Keratinocyte (primary cell): Measurements from ENCODE around the gene IRX4. TPM values are rescaled to one million over a fixed set of nuclear protein-coding genes. Genes with fewer than 3 reads are reported as not detected.

Experiments
- DNase-seq: peaks from one replicate; pipeline ENCODE4 v3.0.0-alpha.2; 2011; ENCODE audit warnings: low read depth, missing footprints, low spot score
- FAIRE-seq: peaks from 2 replicates; lab custom pipeline; 2011; peaks lifted over from hg19 to GRCh38; lab: Jason Lieb, UNC
- H2AFZ ChIP-seq: 2 replicates; pipeline ENCODE4 v1.6.0; 2012; ENCODE audit warnings: low read length, control low read depth, inconsistent platforms; ENCODE audit not compliant: control insufficient read depth
- H3K27ac ChIP-seq: 2 replicates; pipeline ENCODE4 v1.5.1; 2011; ENCODE audit warnings: low read length; ENCODE audit not compliant: control insufficient read depth, insufficient read depth
- H3K27me3 ChIP-seq: 3 replicates; pipeline ENCODE4 v1.6.0; 2011; ENCODE audit warnings: low read length; ENCODE audit not compliant: control insufficient read depth, insufficient read depth; ENCODE audit errors: extremely low read depth
- H3K36me3 ChIP-seq, 2 experiments: 2 replicates in 1 of 2; 3 replicates in 1 of 2; pipeline ENCODE4 v1.5.1; 2011; ENCODE audit warnings: low read length in 2 of 2, mild to moderate bottlenecking in 1 of 2; ENCODE audit not compliant: control insufficient read depth in 2 of 2, insufficient read depth in 2 of 2; ENCODE audit errors: extremely low read depth in 1 of 2
- H3K4me1 ChIP-seq: 3 replicates; pipeline ENCODE4 v1.5.1; 2011; ENCODE audit warnings: low read length; ENCODE audit not compliant: control insufficient read depth, insufficient read depth; ENCODE audit errors: extremely low read depth
- H3K4me2 ChIP-seq: 3 replicates; pipeline ENCODE4 v1.6.0; 2011; ENCODE audit warnings: low read depth, low read length; ENCODE audit not compliant: control insufficient read depth, insufficient read depth; ENCODE audit errors: extremely low read depth
- H3K4me3 ChIP-seq, 3 experiments: fragments of 200-600 bp in 1 of 3; sonication (generic) in 1 of 3; 2 replicates in 2 of 3; 3 replicates in 1 of 3; pipeline ENCODE4 v1.5.1; 2011 to 2016; ENCODE audit warnings: low read length in 3 of 3, mild to moderate bottlenecking in 3 of 3, control low read depth in 2 of 3, inconsistent platforms in 1 of 3, low read depth in 1 of 3, mixed read lengths in 1 of 3, mixed run types in 1 of 3, moderate library complexity in 1 of 3; ENCODE audit not compliant: control insufficient read depth in 2 of 3, insufficient read depth in 2 of 3; ENCODE audit errors: extremely low read depth in 1 of 3
- H3K79me2 ChIP-seq: 2 replicates; pipeline ENCODE4 v1.6.0; 2012; ENCODE audit warnings: low read length; ENCODE audit not compliant: control insufficient read depth, insufficient read depth
- H3K9ac ChIP-seq: 3 replicates; pipeline ENCODE4 v1.6.0; 2011; ENCODE audit warnings: low read length; ENCODE audit not compliant: control insufficient read depth, insufficient read depth; ENCODE audit errors: extremely low read depth
- H3K9me1 ChIP-seq: 3 replicates; pipeline ENCODE4 v1.6.0; 2011; ENCODE audit warnings: low read length; ENCODE audit not compliant: control insufficient read depth, insufficient read depth; ENCODE audit errors: extremely low read depth
- H3K9me3 ChIP-seq: 2 replicates; pipeline ENCODE4 v1.5.1; 2012; ENCODE audit warnings: low read depth, low read length; ENCODE audit not compliant: control insufficient read depth
- H4K20me1 ChIP-seq: 3 replicates; pipeline ENCODE4 v1.6.0; 2011; ENCODE audit warnings: low read length; ENCODE audit not compliant: control insufficient read depth, insufficient read depth; ENCODE audit errors: extremely low read depth
- CTCF ChIP-seq, 3 experiments: IDR thresholded peaks in 1 of 3; conservative IDR thresholded peaks in 1 of 3; optimal IDR thresholded peaks in 1 of 3; 2 replicates in 2 of 3; 3 replicates in 1 of 3; pipeline versions ENCODE3 to v1.5.1; 2011; ENCODE audit warnings: low read length in 3 of 3, mild to moderate bottlenecking in 3 of 3, moderate library complexity in 2 of 3, control low read depth in 1 of 3, inconsistent platforms in 1 of 3; ENCODE audit not compliant: insufficient read depth in 2 of 3; ENCODE audit errors: extremely low read depth in 1 of 3
- EZH2 ChIP-seq: IDR thresholded peaks from one replicate; pipeline ENCODE4 v1.6.1; 2012; ENCODE audit warnings: inconsistent platforms, mild to moderate bottlenecking, low read length, moderate library complexity
- dilution Hi-C: fragments of 300-500 bp; cut with MboI; formaldehyde crosslinking; loops from one replicate; pipeline ENCODE4 v1.7.0; 2020; ENCODE audit warnings: low sequenced_read_pairs; ENCODE audit not compliant: extremely low pct_ligation_motif_present
- polyA plus RNA-seq, 5 experiments: library from polyadenylated mRNA; depleted of rRNA in 3 of 5; stranded (reverse) in 3 of 5; stranded (forward) in 1 of 5; unstranded in 1 of 5; fragments of >200 nt; gene quantifications; 1 replicate in 1 of 5; 2 replicates in 3 of 5; 3 replicates in 1 of 5; pipeline versions ENCODE4 v1.2.1 to v1.2.3, GENCODE V29; 2011 to 2012; ENCODE audit warnings: missing spikeins in 2 of 5, low read depth in 1 of 5, low replicate concordance in 1 of 5

Gene IRX4
- polyA plus RNA-seq, 1 donor (not counting 4 experiments of a cell fraction or from before 2014, with no cell fraction given): 18.2 TPM

- Histone ChIP-seq H3K4me1 (no peaks in the 10 kb centered on the region), H3K79me2 (no peaks in the 10 kb centered on the region), H3K9me3 (no peaks in the 10 kb centered on the region), H4K20me1 (no peaks in the 10 kb centered on the region), H3K36me3 (no peaks in the 10 kb centered on the region), H3K4me3 (no peak overlapping the region), H3K27ac (no peak overlapping the region), H3K9me1 (no peaks in the 10 kb centered on the region), H3K27me3 (peaks cover 10% of the 10 kb centered on the region), H2AFZ (no peak overlapping the region), H3K4me2 (no peak overlapping the region), H3K9ac (no peak overlapping the region)
- no peak for TF ChIP-seq CTCF (optimal IDR thresholded peaks at IDR 0.05 in 1 of 3, IDR thresholded peaks at IDR 0.05 in 1 of 3, conservative IDR thresholded peaks at IDR 0.05 in 1 of 3; ENCODE audit: extremely low read depth in 1 of 3, insufficient read depth in 2 of 3, low read length in 3 of 3)
- no peak for TF ChIP-seq EZH2
- no peak for DNase-seq
- dilution Hi-C loops: no loop called here
- FAIRE-seq: no peak
Measured at GRCh38 chr5:1846583-1846982, 36.1 kb downstream of the IRX4 start.

GRCh38 chr5:1845696-1846095, 37.0 kb downstream of the IRX4 start:
- no peaks in the 10 kb centered on the region for H3K4me1 ChIP-seq
- no peak overlapping the region for H3K4me2 ChIP-seq
- H3K9me3 ChIP-seq: no peaks in the 10 kb centered on the region
- no peaks in the 10 kb centered on the region for H3K9me1 ChIP-seq
- H3K79me2 ChIP-seq: no peaks in the 10 kb centered on the region
- H3K9ac ChIP-seq: no peak overlapping the region
- H3K27ac ChIP-seq: no peak overlapping the region
- dilution Hi-C loops: no loop called here
- H2AFZ ChIP-seq: no peak overlapping the region
- no peak for DNase-seq
- peaks cover 11% of the 10 kb centered on the region for H3K27me3 ChIP-seq
- TF ChIP-seq CTCF (optimal IDR thresholded peaks at IDR 0.05 in 1 of 3, IDR thresholded peaks at IDR 0.05 in 1 of 3, conservative IDR thresholded peaks at IDR 0.05 in 1 of 3; ENCODE audit: extremely low read depth in 1 of 3, insufficient read depth in 2 of 3, low read length in 3 of 3) (no peak), EZH2 (no peak)
- no peaks in the 10 kb centered on the region for H3K36me3 ChIP-seq
- H4K20me1 ChIP-seq: no peaks in the 10 kb centered on the region
- H3K4me3 ChIP-seq: no peak overlapping the region
- FAIRE-seq: no peak
